ENCODE results near the gene LYPD6. TPM values are rescaled to one million over a fixed set of nuclear protein-coding genes. Genes with fewer than 3 reads are reported as not detected.

LYPD6 gene
- total and polyA plus RNA-seq, 8 donors: 0.91 to 3.1 (median 1.7) TPM

GRCh38 chr2:149423630-149424029 lies 93.2 kb downstream of the LYPD6 start:
- H3K4me3 ChIP-seq: no peak overlapping the region
- ATAC-seq (no peak), DNase-seq (no peak), FAIRE-seq (no peak)
- intact Hi-C loops (cut with DNase I): no loop called here
- 86 to 89% methylated on average over 4 of the region's 4 CpGs for WGBS, 2 donors
- H3K36me3 ChIP-seq: no peaks in the 10 kb centered on the region
- no peaks in the 10 kb centered on the region for H3K4me1 ChIP-seq
- H3K27me3 ChIP-seq: no peaks in the 10 kb centered on the region
- TF ChIP-seq CTCF (IDR thresholded peaks at IDR 0.05): no peak
- no peaks in the 10 kb centered on the region for H3K9me3 ChIP-seq
- H3K27ac ChIP-seq: no peak overlapping the region

GRCh38 chr2:149427387-149427786 lies 97.0 kb downstream of the LYPD6 start:
- intact Hi-C loops (cut with DNase I): no loop called here
- TF ChIP-seq CTCF (IDR thresholded peaks at IDR 0.05): no peak
- no peak overlapping the region for H3K27ac ChIP-seq
- DNase-seq: no peak
- no peaks in the 10 kb centered on the region for H3K36me3 ChIP-seq
- H3K4me1 ChIP-seq: no peaks in the 10 kb centered on the region
- no peaks in the 10 kb centered on the region for H3K27me3 ChIP-seq
- WGBS, 2 donors: 77 to 90% methylated on average over 3 of the region's 3 CpGs
- peak in 1 of 4 donors; percentile 18 for ATAC-seq
- FAIRE-seq: no peak
- no peaks in the 10 kb centered on the region for H3K9me3 ChIP-seq
- H3K4me3 ChIP-seq: no peak overlapping the region

GRCh38 chr2:149428783-149429182 lies 98.4 kb downstream of the LYPD6 start:
- H3K27me3 ChIP-seq: no peaks in the 10 kb centered on the region
- FAIRE-seq (no peak), DNase-seq (no peak), ATAC-seq (no peak)
- H3K36me3 ChIP-seq: no peaks in the 10 kb centered on the region
- intact Hi-C loops (cut with DNase I): no loop called here
- H3K27ac ChIP-seq: no peak overlapping the region
- no peaks in the 10 kb centered on the region for H3K9me3 ChIP-seq
- 94 to 96% methylated on average over 2 of the region's 2 CpGs for WGBS, 2 donors
- H3K4me1 ChIP-seq: no peaks in the 10 kb centered on the region
- TF ChIP-seq CTCF (IDR thresholded peaks at IDR 0.05): no peak
- H3K4me3 ChIP-seq: no peak overlapping the region

- no peaks in the 10 kb centered on the region for H3K4me1 ChIP-seq
- H3K9me3 ChIP-seq: no peaks in the 10 kb centered on the region
- intact Hi-C loops (cut with DNase I): no loop called here
- no peak for ATAC-seq
- TF ChIP-seq CTCF (IDR thresholded peaks at IDR 0.05): no peak
- no peaks in the 10 kb centered on the region for H3K36me3 ChIP-seq
- no peak for DNase-seq
- no peak overlapping the region for H3K27ac ChIP-seq
- WGBS, 2 donors: 62 to 65% methylated on average over 6 of the region's 6 CpGs
- FAIRE-seq: no peak
- no peaks in the 10 kb centered on the region for H3K27me3 ChIP-seq
- no peak overlapping the region for H3K4me3 ChIP-seq
Measured at GRCh38 chr2:149430743-149431736, 100.7 kb downstream of the LYPD6 start.
